SK-MEL-5 (cell line): ENCODE data around the gene TP73. TPM values are rescaled to one million over a fixed set of nuclear protein-coding genes. Genes with fewer than 3 reads are reported as not detected.
"Not testable (repeated sequence)": the region's sequence is repeated elsewhere in the genome, so short reads cannot be mapped to it uniquely, and the experiment has no call there.

Source experiments
- DNase-seq: peaks from one replicate; pipeline ENCODE4 v3.0.0-alpha.2; 2016; ENCODE audit warnings: low read depth, low spot score
- in situ Hi-C: cut with HindIII; loops from 2 replicates; pipeline ENCODE4 v1.10.0; 2016; ENCODE audit warnings: low sequenced_read_pairs, high pct_unique_total_duplicates, low pct_unique_long_range_greater_than_20kb
- total RNA-seq: library from RNA; depleted of rRNA; stranded (reverse); fragments of >200 nt; shearing (Covaris generic); gene quantifications from 2 replicates; pipeline ENCODE4 v1.2.3, GENCODE V29; 2014

TP73 gene
- total RNA-seq, 1 experiment from 2014 or later: 0.32 TPM

DNA sequence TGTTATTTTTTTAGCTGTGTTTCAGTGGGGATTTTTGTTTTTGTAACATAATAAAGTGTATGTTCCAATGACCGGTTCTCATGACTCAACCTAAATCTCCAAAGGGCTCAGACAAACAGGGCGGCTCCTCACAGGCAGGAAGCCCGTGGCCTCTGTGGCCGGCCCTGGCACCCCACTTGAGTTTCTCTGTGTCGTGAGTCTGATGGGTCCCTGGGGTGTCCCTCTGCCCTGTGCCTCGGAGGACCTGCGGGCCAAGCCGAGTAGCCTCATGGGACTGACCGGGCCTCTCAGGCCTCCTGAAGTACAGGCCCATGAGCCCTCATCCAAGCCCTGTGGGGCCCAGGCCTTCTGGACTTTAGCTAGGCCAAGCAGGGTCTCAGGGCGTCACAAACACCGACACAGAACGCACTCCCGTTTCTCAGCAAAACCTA, 83.8 kb downstream of the TP73 start:
- DNase-seq: no peak
- in situ Hi-C loops: no loop called here

DNA sequence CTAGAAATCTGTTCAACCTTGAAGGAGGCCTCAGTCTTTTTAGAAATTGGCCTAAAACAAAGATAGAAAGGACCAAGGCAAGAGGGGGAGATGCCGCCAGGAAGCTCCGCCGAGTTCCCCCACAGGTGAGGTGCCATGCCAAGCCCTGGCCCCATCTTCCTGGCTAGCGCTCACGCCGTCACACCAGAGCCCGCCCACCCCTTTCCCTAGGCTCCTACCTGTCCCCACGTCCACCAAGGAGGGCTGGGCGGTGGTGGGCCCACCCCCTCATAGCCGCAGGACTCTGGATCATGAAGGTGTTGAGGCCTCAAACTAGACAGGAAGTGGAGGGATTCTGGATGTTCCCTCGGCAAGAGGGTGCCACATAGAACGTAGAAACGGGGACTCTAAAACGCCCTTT, 84.4 kb downstream of the TP73 start:
- DNase-seq: no peak
- in situ Hi-C loops: no loop called here

- in situ Hi-C loops: no loop called here
- DNase-seq: no peak
These were observed 86.6 kb downstream of the TP73 start for GRCh38 chr1:3738943-3739342.

- in situ Hi-C loops: no loop called here
- DNase-seq: no peak
These were observed 87.7 kb downstream of the TP73 start for GRCh38 chr1:3740042-3740441.

DNA sequence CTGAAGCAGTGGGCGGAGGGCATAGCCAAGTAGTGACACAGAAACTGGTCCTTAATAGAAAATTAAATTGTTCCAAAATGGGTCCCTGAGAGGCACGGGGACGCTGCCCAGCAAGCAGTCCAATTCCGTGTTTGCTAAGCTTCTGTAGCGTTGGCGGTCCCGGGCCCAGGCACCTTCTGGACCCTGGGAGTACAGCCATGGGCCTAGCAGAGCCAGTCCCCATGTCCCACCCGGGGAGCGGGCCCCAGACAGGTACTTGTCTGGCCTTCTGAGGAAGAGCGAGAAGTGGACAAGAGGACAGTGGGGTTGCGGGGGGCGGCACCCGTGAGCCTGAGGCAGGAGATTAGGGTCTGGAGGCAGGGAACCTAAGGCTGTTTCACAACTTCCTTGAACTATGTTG, 88.4 kb downstream of the TP73 start:
- no peak for DNase-seq
- in situ Hi-C loops: no loop called here

DNA sequence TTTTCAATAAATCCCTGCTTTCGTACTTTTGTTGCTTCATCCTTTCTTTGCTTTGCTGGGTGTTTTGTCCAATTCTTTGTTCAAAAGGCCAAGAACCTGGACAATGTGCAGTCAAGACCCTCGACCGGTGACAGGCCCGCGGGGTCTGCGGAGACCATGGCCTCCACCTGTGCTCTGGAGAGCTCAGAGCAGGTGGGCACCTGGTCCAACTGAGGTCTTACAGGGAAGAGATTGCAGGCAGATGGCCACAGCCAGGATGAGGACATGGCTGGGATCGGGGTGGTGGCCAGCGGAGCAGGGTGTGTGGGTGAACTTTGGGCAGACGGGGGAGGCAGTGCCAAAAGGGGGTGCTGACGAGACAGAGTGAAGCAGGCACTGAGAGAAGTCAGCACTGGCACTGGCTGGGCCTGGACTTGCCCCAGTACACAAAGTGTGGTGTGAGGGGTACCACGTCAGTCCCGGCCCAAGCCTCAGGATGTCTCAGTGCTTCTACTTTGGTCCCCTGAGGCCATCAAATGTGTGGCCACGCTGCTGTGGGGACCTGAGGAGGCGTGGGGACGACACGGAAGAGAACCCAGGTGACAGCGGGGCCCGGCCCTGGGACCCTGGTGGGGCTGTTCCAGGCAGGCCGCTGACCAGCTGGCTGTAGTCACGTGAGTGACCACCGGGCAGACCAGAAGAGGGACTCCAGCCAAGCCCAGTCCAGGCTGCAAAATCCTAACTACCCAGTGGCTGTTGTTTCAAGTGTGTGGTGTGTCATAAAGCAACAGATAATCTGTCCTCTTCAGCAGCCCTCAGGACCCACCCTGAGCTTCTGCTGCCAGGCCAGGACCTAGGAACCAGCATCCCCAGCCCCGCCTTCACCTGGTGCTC, 89.5 kb downstream of the TP73 start:
- no peak for DNase-seq
- in situ Hi-C loops: no loop called here

GRCh38 chr1:3742439-3743298, 90.4 kb downstream of the TP73 start:
- no peak for DNase-seq
- in situ Hi-C loops: no loop called here

GRCh38 chr1:3743421-3743820, 91.1 kb downstream of the TP73 start:
- no peak for DNase-seq
- in situ Hi-C loops: no loop called here

- no peak for DNase-seq
- in situ Hi-C loops: no loop called here
These were observed 91.5 kb downstream of the TP73 start for GRCh38 chr1:3743826-3744225.

- no peak for DNase-seq
These were observed 92.3 kb downstream of the TP73 start for GRCh38 chr1:3744646-3745045.

DNA sequence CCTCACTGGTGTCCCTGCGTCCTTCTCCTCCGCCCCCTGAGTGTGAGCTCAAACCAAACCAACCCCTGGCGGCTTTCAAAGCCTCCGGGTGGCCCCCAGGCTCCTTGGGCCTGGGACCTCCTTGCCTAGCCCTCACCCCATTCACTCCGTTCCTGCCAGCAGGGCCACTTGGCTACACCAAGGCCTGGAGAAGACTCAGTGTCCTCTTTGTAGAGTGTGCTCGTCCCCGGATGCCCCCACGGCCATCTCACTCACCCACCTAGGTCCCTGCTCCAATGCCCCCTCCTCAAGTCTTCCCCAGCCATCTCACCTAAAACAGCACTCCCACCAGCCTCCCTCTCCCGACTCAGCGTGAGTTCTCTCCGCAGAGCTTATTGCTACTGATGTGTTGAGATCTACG, 92.8 kb downstream of the TP73 start:
- in situ Hi-C loops: no loop called here

More at GRCh38 chr1:3744646-3745045, 92.3 kb downstream of the TP73 start:
- in situ Hi-C loops: no loop called here

DNA sequence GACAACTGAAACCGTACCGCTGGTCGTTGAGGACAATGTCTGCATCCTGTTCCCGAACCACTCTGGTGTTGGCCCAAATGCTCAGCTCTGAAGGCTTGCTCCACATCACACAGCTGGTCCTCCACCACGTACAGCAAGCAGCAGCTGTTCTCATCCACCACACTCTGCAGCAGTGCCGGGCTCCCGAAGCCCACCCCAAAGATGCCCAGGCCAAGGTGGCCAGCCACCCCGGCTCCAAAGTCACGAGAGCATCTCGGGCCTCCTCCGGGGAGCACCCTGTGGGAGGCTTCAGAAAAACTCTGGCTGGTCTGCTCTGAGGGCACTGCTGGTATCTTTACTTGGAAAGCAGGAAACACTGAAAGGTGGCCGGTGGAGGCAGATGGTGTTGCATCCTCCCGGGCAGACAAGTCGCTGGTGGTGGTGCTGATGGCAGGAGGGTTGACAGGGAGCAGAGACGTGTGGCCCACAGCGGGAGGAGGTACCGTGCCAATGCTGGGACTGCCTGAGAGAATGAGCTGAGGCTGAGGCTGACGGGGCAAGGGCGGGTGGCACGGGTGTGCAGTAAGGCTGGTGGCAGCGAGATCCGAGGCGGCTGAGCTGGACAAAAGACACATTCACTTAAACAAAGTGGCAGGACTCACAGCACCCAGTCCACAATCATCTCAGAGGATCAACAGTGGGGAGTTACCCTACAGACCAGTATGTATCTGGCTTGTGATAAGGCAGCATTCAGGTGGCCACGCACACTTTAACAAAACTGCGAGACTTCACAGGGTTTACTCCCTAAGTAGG, 93.5 kb downstream of the TP73 start:
- DNase-seq: no peak
- in situ Hi-C loops: no loop called here

More for the DNA sequence above, 92.8 kb downstream of the TP73 start:
- DNase-seq: no peak

- in situ Hi-C loops: no loop called here
- DNase-seq: no peak
These were observed 94.1 kb downstream of the TP73 start for GRCh38 chr1:3746389-3746829.

DNA sequence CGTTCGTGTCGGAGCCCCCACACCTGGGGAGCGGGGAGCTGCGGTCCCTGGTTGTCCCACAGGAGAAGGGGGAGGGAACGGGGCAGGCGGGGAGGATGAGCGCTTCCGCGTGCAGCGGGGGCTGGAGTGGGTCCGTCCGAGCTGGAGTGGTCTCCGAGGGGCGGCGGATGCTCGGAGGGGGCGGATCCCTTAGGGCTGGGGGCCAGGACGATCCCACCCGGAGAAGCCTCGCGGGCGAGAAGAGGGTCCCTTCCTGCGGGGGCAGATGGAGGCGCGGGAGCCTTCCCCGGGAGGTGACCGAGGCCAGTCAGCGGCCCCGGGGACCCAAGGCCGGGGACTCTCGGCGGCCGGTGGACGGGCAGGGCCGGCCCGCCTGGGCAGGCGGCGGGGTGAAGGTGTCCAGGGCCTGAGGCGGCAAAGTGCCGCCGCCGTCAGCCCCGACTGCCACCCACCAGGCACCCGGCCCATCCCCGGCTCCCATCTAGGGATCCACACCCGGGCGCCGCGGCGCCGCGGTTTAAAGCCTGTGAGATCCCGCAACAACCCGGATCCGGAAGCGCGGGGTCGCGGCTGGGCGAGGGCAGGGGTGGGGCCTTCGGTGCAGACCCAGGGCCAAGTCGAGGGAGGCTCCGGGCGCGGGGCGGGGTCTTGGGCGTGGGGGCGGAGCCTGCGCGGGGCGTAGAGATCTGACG, 94.7 kb downstream of the TP73 start:
- DNase-seq: no peak
- in situ Hi-C loops: no loop called here

- no peak for DNase-seq
- in situ Hi-C loops: no loop called here
These were observed 95.2 kb downstream of the TP73 start for GRCh38 chr1:3747522-3747848.

- DNase-seq: no peak
- in situ Hi-C loops: no loop called here
These were observed 95.6 kb downstream of the TP73 start for GRCh38 chr1:3747903-3748302.

- DNase-seq, in situ Hi-C loops: not testable (repeated sequence)
These were observed 96.1 kb downstream of the TP73 start for GRCh38 chr1:3748316-3748900.
